BE2C (cell line): ENCODE measurements around the gene C3orf22.

Experiments used
- DNase-seq: peaks from one replicate; pipeline ENCODE4 v3.0.0-alpha.2; 2020
- H3K27me3 ChIP-seq: fragments of 250-450 bp; sonication (Bioruptor Pico); 2 replicates; pipeline ENCODE4 v1.5.1; 2020; ENCODE audit warnings: mild to moderate bottlenecking
- H3K36me3 ChIP-seq: fragments of 250-450 bp; sonication (Bioruptor Pico); 2 replicates; pipeline ENCODE4 v1.5.1; 2020; ENCODE audit warnings: mild to moderate bottlenecking
- H3K4me1 ChIP-seq: fragments of 250-450 bp; sonication (Bioruptor Pico); 2 replicates; pipeline ENCODE4 v1.5.1; 2020
- H3K4me3 ChIP-seq: 2 replicates; pipeline ENCODE4 v1.5.1; 2011; ENCODE audit warnings: low read depth, low read length
- H3K9me3 ChIP-seq: fragments of 250-450 bp; sonication (Bioruptor Pico); 2 replicates; pipeline ENCODE4 v1.5.1; 2020
- TF ChIP-seq, protein P1 (sequence below): IDR thresholded peaks from 2 replicates; pipeline ENCODE4 v1.5.1; 2012; ENCODE audit warnings: mild to moderate bottlenecking, low read depth, low read length

The C3orf22 gene

GRCh38 chr3:126533506-126533905, 25.2 kb downstream of the C3orf22 start:
- TF ChIP-seq, protein P1, sequence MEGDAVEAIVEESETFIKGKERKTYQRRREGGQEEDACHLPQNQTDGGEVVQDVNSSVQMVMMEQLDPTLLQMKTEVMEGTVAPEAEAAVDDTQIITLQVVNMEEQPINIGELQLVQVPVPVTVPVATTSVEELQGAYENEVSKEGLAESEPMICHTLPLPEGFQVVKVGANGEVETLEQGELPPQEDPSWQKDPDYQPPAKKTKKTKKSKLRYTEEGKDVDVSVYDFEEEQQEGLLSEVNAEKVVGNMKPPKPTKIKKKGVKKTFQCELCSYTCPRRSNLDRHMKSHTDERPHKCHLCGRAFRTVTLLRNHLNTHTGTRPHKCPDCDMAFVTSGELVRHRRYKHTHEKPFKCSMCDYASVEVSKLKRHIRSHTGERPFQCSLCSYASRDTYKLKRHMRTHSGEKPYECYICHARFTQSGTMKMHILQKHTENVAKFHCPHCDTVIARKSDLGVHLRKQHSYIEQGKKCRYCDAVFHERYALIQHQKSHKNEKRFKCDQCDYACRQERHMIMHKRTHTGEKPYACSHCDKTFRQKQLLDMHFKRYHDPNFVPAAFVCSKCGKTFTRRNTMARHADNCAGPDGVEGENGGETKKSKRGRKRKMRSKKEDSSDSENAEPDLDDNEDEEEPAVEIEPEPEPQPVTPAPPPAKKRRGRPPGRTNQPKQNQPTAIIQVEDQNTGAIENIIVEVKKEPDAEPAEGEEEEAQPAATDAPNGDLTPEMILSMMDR, result no peak
- H3K27me3 ChIP-seq, result peaks cover 12% of the 10 kb centered on the region
- no peaks in the 10 kb centered on the region; the same call in 1 of the 2 replicates for H3K9me3 ChIP-seq

DNA sequence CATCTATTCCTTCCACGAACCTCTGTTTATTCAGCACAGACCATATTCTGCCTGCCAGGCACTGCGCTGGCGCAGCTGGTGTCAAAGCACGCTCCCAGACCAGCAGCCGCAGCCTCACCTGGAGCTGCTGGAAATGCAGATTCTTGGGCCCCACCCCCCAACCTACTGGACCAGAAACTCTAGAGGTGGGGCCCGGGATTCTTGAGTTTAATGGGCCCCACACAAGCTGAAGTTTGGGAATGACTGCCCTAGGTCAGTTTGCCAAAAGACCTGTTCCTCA, 27.7 kb downstream of the C3orf22 start:
- H3K36me3 ChIP-seq, result no peaks in the 10 kb centered on the region
- peaks cover 12% of the 10 kb centered on the region for H3K27me3 ChIP-seq
- H3K4me3 ChIP-seq, result no peak overlapping the region
- DNase-seq, result no peak
- H3K4me1 ChIP-seq, result no peaks in the 10 kb centered on the region
- TF ChIP-seq, protein P1, result no peak
- no peaks in the 10 kb centered on the region for H3K9me3 ChIP-seq

More at GRCh38 chr3:126533506-126533905, 25.2 kb downstream of the C3orf22 start:
- no peaks in the 10 kb centered on the region for H3K4me1 ChIP-seq
- no peaks in the 10 kb centered on the region for H3K36me3 ChIP-seq
- no peak for DNase-seq
- no peak overlapping the region for H3K4me3 ChIP-seq

GRCh38 chr3:126530171-126531050, 28.3 kb downstream of the C3orf22 start:
- TF ChIP-seq, protein P1, result peak; percentile 10; the same call in 1 of the 2 replicates
- H3K4me3 ChIP-seq, result no peak overlapping the region
- no peaks in the 10 kb centered on the region for H3K36me3 ChIP-seq
- H3K9me3 ChIP-seq, result no peaks in the 10 kb centered on the region
- DNase-seq, result no peak
- H3K4me1 ChIP-seq, result no peaks in the 10 kb centered on the region
- peaks cover 8% of the 10 kb centered on the region; the same call in 1 of the 2 replicates for H3K27me3 ChIP-seq

DNA sequence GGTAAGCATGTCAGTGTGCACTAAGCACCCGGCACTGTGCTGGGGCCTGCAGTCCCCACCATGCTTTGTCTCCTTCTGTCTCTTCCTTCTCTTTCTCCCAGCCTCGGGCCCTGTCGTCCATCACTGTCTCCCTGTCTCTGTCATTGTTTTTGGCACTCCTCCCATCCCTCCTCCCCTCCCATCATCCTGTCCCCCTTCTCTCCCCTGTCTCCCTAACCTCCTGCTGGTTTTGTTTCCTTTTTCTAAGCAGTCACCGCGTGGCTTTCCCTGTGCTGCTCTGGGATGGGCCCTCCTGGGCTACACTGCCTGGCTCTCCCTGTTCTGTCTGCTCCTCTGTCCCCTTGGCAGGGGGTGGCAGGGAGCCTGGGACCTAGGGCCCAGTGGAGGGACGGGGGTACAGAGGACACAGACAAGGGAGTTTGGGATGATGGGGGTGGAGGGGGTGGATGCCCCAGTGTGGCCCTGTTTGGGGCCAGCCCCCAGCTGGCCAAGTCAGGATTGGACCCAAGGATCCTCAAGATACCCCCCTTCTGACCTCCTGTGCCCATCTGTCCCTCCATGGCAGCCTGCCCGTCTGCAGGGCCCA, 29.1 kb downstream of the C3orf22 start:
- TF ChIP-seq, protein P1, result no peak
- Histone ChIP-seq H3K36me3 (no peaks in the 10 kb centered on the region), H3K27me3 (peaks cover 8% of the 10 kb centered on the region; the same call in 1 of the 2 replicates), H3K4me1 (no peaks in the 10 kb centered on the region), H3K9me3 (no peaks in the 10 kb centered on the region), H3K4me3 (no peak overlapping the region)
- DNase-seq, result no peak

DNA sequence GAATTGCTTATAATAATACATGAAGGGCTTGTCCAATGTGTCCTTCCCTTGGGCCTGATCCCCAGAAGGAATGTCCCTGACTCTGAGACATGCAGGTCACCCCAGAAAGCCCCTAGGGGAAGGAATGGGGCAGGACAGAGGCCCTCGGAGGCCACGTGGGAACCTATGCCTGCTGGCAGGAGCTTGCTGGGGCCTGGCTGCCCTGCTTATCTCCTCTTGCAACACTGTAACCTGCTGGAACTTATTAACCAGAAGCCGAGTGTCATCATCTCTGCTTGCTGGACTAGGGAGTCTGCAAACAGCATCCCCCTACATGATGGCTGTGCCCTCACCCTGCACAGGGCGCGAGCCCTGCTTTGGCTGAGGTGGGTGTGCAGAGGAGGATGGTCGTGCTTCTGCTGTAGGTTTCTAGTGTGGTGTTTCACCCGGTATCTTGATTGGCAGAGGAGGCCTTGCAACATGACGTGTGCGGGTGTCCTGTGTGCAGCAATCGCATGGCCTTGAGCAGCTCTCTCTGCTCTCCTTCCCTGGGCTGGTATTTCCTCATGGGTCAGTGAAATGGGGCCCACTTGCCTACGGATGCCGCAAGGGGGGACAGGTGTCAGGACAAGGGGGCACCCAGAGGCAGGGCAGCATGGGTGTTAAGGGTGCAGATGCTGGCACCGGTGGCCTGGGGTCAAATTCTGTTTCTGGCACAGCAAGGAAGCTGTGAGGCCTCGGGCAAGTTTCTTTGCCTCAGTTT, 29.8 kb downstream of the C3orf22 start:
- no peak for DNase-seq
- Histone ChIP-seq H3K4me3 (no peak overlapping the region), H3K36me3 (no peaks in the 10 kb centered on the region), H3K9me3 (no peaks in the 10 kb centered on the region), H3K27me3 (peaks cover 8% of the 10 kb centered on the region; the same call in 1 of the 2 replicates), H3K4me1 (no peaks in the 10 kb centered on the region)
- TF ChIP-seq, protein P1, result no peak
